GM12878 (cell line): ENCODE measurements around the gene RERE. TPM values are rescaled to one million over a fixed set of nuclear protein-coding genes. Genes with fewer than 3 reads are reported as not detected.

Experiments
- ATAC-seq: fragments of 200-7000 bp; cut with Tn5 transposase; 3 replicates; pipeline ENCODE4 v1.9.1; 2020; ENCODE audit warnings: mild to moderate bottlenecking, moderate library complexity
- BruUV-seq: library from RNA; stranded (reverse); fragments of 400-500 nt; replicated peaks from 2 replicates; lab custom pipeline; 2021; lab: Mats Ljungman, UMichigan
- CTCF ChIA-PET: fragments of 300-600 bp; sonication (Branson Sonifier 250); formaldehyde crosslinking; extraction: SDS; loops from one replicate; lab custom pipeline; 2021; ENCODE audit warnings: inconsistent platforms; lab: Yijun Ruan, JAX
- POLR2A ChIA-PET: fragments of 350-600 bp; formaldehyde crosslinking; extraction: SDS; loops from one replicate; lab custom pipeline; 2021; ENCODE audit warnings: inconsistent platforms; lab: Charles Lee
- RAD21 ChIA-PET: fragments of 300-600 bp; sonication (Branson Sonifier 250); formaldehyde crosslinking; loops from one replicate; lab custom pipeline; 2023; ENCODE audit warnings: antibody characterized with exemption; ENCODE audit not compliant: unreplicated experiment; lab: Charles Lee
- SMC1A ChIA-PET: fragments of 300-600 bp; sonication (Branson Sonifier 250); formaldehyde crosslinking; loops from one replicate; lab custom pipeline; 2023; ENCODE audit not compliant: unreplicated experiment, uncharacterized antibody; lab: Charles Lee
- DNase-seq: peaks from one replicate; pipeline ENCODE4 v3.0.0-alpha.2; 2011; ENCODE audit warnings: low read depth, low spot score
- FAIRE-seq: peaks from 3 replicates; lab custom pipeline; 2011; peaks lifted over from hg19 to GRCh38; lab: Jason Lieb, UNC
- H2AFZ ChIP-seq: 2 replicates; pipeline ENCODE4 v1.6.0; 2011; ENCODE audit warnings: low read depth, low read length, control low read depth; ENCODE audit not compliant: control insufficient read depth
- H3K27ac ChIP-seq: 2 replicates; pipeline ENCODE4 v1.5.1; 2011; ENCODE audit warnings: control low read depth; ENCODE audit not compliant: control insufficient read depth, insufficient read depth
- H3K27me3 ChIP-seq, 2 experiments: replicated peaks in 1 of 2; 2 replicates each; pipeline versions ENCODE4 v1.6.0 to v1.6.1; 2011; ENCODE audit warnings: low read length in 1 of 2; ENCODE audit not compliant: control insufficient read depth in 2 of 2, insufficient read depth in 2 of 2
- H3K36me3 ChIP-seq, 2 experiments: 2 replicates each; pipeline ENCODE4 v1.5.1; 2011; ENCODE audit warnings: low read length in 1 of 2; ENCODE audit not compliant: control insufficient read depth in 2 of 2, insufficient read depth in 2 of 2
- H3K4me1 ChIP-seq: 2 replicates; pipeline ENCODE4 v1.6.1; 2011; ENCODE audit warnings: mild to moderate bottlenecking, low read length, moderate library complexity, mixed read lengths; ENCODE audit not compliant: control insufficient read depth, insufficient read depth
- H3K4me2 ChIP-seq: 2 replicates; pipeline ENCODE4 v1.6.0; 2011; ENCODE audit warnings: control low read depth; ENCODE audit not compliant: control insufficient read depth, insufficient read depth
- H3K4me3 ChIP-seq: fragments of 200-600 bp; sonication (generic); 2 replicates; pipeline ENCODE4 v1.5.1; 2016
- H3K79me2 ChIP-seq: 2 replicates; pipeline ENCODE4 v1.6.0; 2011; ENCODE audit warnings: low read length; ENCODE audit not compliant: control insufficient read depth, insufficient read depth
- H3K9ac ChIP-seq: 2 replicates; pipeline ENCODE4 v1.8.0; 2011; ENCODE audit warnings: low read length, control low read depth, mixed read lengths; ENCODE audit not compliant: control insufficient read depth, insufficient read depth
- H3K9me3 ChIP-seq: replicated peaks from 3 replicates; pipeline ENCODE4 v1.5.1; 2011; ENCODE audit warnings: mild to moderate bottlenecking, low read length; ENCODE audit not compliant: control insufficient read depth, insufficient read depth
- H4K20me1 ChIP-seq: 2 replicates; pipeline ENCODE4 v1.6.0; 2011; ENCODE audit not compliant: control insufficient read depth, insufficient read depth
- ASH2L ChIP-seq: fragments of 300-600, 200-600 bp; sonication (generic); IDR thresholded peaks from 2 replicates; pipeline ENCODE4 v1.6.1; 2017; ENCODE audit warnings: low read depth, mild to moderate bottlenecking, borderline replicate concordance
- ATF7 ChIP-seq: fragments of 450-650 bp; IDR thresholded peaks from 2 replicates; pipeline ENCODE4 v1.6.1; 2016; ENCODE audit warnings: low read depth, mild to moderate bottlenecking
- BHLHE40 ChIP-seq, 2 experiments: fragments of 450-650 bp in 1 of 2; IDR thresholded peaks; 2 replicates each; pipeline ENCODE4 v1.6.1; 2011 to 2017; ENCODE audit warnings: low read depth in 2 of 2, borderline replicate concordance in 1 of 2, improper control_type of control experiment in 1 of 2, low read length in 1 of 2, mild to moderate bottlenecking in 1 of 2
- CEBPB ChIP-seq, 2 experiments: fragments of 150-350 bp in 1 of 2; IDR thresholded peaks; 2 replicates each; pipeline ENCODE4 v1.6.1; 2012 to 2014; ENCODE audit warnings: low read depth in 2 of 2, low read length in 2 of 2, borderline replicate concordance in 1 of 2, inconsistent platforms in 1 of 2
- CREB1 ChIP-seq: IDR thresholded peaks from 2 replicates; pipeline ENCODE4 v1.6.1; 2012; ENCODE audit warnings: low read depth, mild to moderate bottlenecking, inconsistent platforms
- CUX1 ChIP-seq: IDR thresholded peaks from 2 replicates; pipeline ENCODE4 v1.6.1; 2012; ENCODE audit warnings: improper control_type of control experiment, low read depth, low read length; ENCODE audit not compliant: insufficient replicate concordance
- EGR1 ChIP-seq, 2 experiments: IDR thresholded peaks; 1 replicate in 1 of 2; 2 replicates in 1 of 2; pipeline ENCODE4 v1.6.1; 2011 to 2012; ENCODE audit warnings: low read depth in 2 of 2, low read length in 2 of 2, borderline replicate concordance in 1 of 2, mild to moderate bottlenecking in 1 of 2, moderate library complexity in 1 of 2
- FOXM1 ChIP-seq: IDR thresholded peaks from 2 replicates; pipeline ENCODE4 v1.6.1; 2012; ENCODE audit warnings: low read depth, mild to moderate bottlenecking, inconsistent platforms, low read length, moderate library complexity
- IRF4 ChIP-seq: IDR thresholded peaks from 2 replicates; pipeline ENCODE4 v1.6.1; 2011; ENCODE audit warnings: low read depth, low read length
- POLR2AphosphoS2 ChIP-seq: IDR thresholded peaks from 2 replicates; pipeline ENCODE4 v1.6.1; 2011; ENCODE audit warnings: low read depth, mild to moderate bottlenecking, low read length, improper control_type of control experiment, moderate library complexity
- RFX5 ChIP-seq: IDR thresholded peaks from 2 replicates; pipeline ENCODE4 v1.6.1; 2011; ENCODE audit warnings: low read depth, low read length, improper control_type of control experiment
- SPI1 ChIP-seq: IDR thresholded peaks from 2 replicates; pipeline ENCODE4 v1.6.1; 2011; ENCODE audit warnings: low read depth, mild to moderate bottlenecking, low read length, moderate library complexity, borderline replicate concordance; ENCODE audit not compliant: insufficient read depth
- TBL1XR1 ChIP-seq: IDR thresholded peaks from 2 replicates; pipeline ENCODE4 v1.6.1; 2012; ENCODE audit warnings: low read depth, low read length, improper control_type of control experiment
- WGBS: methylation state at CpG from one replicate; pipeline ENCODE4 v1.1.6; 2016; ENCODE audit warnings: low lambda C conversion rate; ENCODE audit not compliant: insufficient replicate concordance, insufficient coverage; ENCODE audit errors: missing lambda C conversion rate; 5-methylcytosine and 5-hydroxymethylcytosine counted together
- in situ Hi-C: fragments of 300-500 bp; cut with MboI; formaldehyde crosslinking; loops from 9 replicates; pipeline ENCODE4 v1.14.3; 2018; ENCODE audit warnings: mixed read lengths
- intact Hi-C: fragments of 100-400 bp; cut with micrococcal nuclease; formaldehyde crosslinking; loops from one replicate; pipeline ENCODE4 v1.14.2; 2022; ENCODE audit not compliant: unreplicated experiment
- polyA plus RNA-seq, 11 experiments: library from polyadenylated mRNA; depleted of rRNA in 4 of 11; unstranded in 6 of 11; stranded (reverse) in 5 of 11; fragments of >200 nt; fragmentation: Nextera tagmentation in 4 of 11; fragmentation: Illumina TruSeq in 1 of 11; extraction: Ambion mirVana in 4 of 11; extraction: Trizol in 1 of 11; gene quantifications; 1 replicate in 1 of 11; 2 replicates in 10 of 11; pipeline versions ENCODE4 v1.2.1 to v1.2.3, GENCODE V29; 2011 to 2016; ENCODE audit warnings: inconsistent platforms in 2 of 11, missing spikeins in 2 of 11, low read depth in 1 of 11
- total RNA-seq, 4 experiments: library from RNA; depleted of rRNA in 3 of 4; stranded (reverse); fragments of >200 nt in 3 of 4; fragmentation: Illumina TruSeq in 1 of 4; extraction: Trizol in 1 of 4; gene quantifications; 2 replicates each; pipeline versions ENCODE4 v1.2.1 to v1.2.3, GENCODE V29; 2013 to 2021

RERE gene
- total and polyA plus RNA-seq, 10 of the 15 experiments (the other 5 are each of a cell fraction or from before 2014, with no cell fraction given): 5.2 to 60.5 (median 20.2) TPM

DNA sequence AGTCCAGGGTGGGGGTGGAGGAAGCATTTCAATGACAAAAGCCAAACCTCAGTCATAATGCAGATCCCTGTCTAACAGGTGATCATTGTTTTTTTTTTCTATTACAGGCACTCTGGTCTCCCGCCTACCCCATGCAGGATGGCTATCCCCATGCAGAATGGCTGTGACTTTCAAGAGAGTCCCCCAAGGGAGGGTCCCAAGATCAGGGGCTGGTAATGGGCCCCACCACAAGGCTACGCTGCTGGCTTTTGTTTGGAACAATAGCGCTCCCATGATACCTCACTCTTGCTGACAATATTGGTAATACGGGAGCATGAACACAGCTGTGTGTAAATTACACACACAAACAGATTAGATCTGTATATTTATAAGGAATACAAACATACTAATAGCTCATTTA is 380.1 kb downstream of the RERE start:
- WGBS: 95% methylated on average over 4 of the region's 4 CpGs
- ChIA-PET RAD21 (interaction anchor here (2.0 kb wide), 1 partner anchor 9 kb away, joined by 5 read pairs; no protein-coding TSS in a partner anchor), CTCF (interaction anchor here (0.6 to 3.2 kb wide), 2 partner anchors 9 to 15 kb away, joined by 3 to 14 read pairs; no protein-coding TSS in a partner anchor), POLR2A (no interaction called here), SMC1A (interaction anchor here (0.8 to 4.4 kb wide), 6 partner anchors 9 to 625 kb away, joined by 3 to 21 read pairs (median 4); no protein-coding TSS in a partner anchor)
- Histone ChIP-seq H3K9me3 (no peaks in the 10 kb centered on the region), H2AFZ (no peak overlapping the region), H3K4me2 (no peak overlapping the region), H4K20me1 (no peaks in the 10 kb centered on the region), H3K27ac (no peak overlapping the region), H3K4me3 (no peak overlapping the region), H3K4me1 (peaks cover 7% of the 10 kb centered on the region), H3K9ac (no peak overlapping the region), H3K27me3 (no peaks in the 10 kb centered on the region), H3K36me3 (no peaks in the 10 kb centered on the region), H3K79me2 (no peaks in the 10 kb centered on the region)
- intact Hi-C loops (no loop called here), in situ Hi-C loops (no loop called here)
- ATAC-seq (no peak), FAIRE-seq (no peak), DNase-seq (no peak)
- no TSS peak for BruUV-seq
- TF ChIP-seq SPI1: no peak
- TF ChIP-seq RFX5: no peak
- no peak for TF ChIP-seq BHLHE40 (IDR thresholded peaks at IDR 0.05; ENCODE audit: borderline replicate concordance in 1 of 2, low read depth in 2 of 2, low read length in 1 of 2)
- no peak for TF ChIP-seq CREB1
- TF ChIP-seq EGR1 (IDR thresholded peaks at IDR 0.05; ENCODE audit: borderline replicate concordance in 1 of 2, low read depth in 2 of 2, low read length in 2 of 2): no peak
- TF ChIP-seq CEBPB (IDR thresholded peaks at IDR 0.05; ENCODE audit: borderline replicate concordance in 1 of 2, low read depth in 2 of 2, low read length in 2 of 2): no peak
- TF ChIP-seq CUX1: no peak
- no peak for TF ChIP-seq TBL1XR1
- no peak for TF ChIP-seq ATF7
- TF ChIP-seq FOXM1: no peak
- no peak for TF ChIP-seq IRF4
- no peak for TF ChIP-seq POLR2AphosphoS2
- no peak for TF ChIP-seq ASH2L
